OCI-LY3 (cell line): Measurements from ENCODE around the gene TMEM59.
"Not testable (repeated sequence)": the region's sequence is repeated elsewhere in the genome, so short reads cannot be mapped to it uniquely, and the experiment has no call there.

Experiments used
- H2AFZ ChIP-seq: fragments of 200-600, 300-600 bp; shearing (Covaris generic); 2 replicates; pipeline ENCODE4 v1.6.0; 2014; ENCODE audit warnings: antibody characterized with exemption, low read depth, low read length
- H3K27ac ChIP-seq: fragments of 200-600, 300-600 bp; sonication (generic); 2 replicates; pipeline ENCODE4 v1.5.1; 2014; ENCODE audit warnings: mild to moderate bottlenecking, low read length, moderate library complexity, mixed read lengths
- H3K27me3 ChIP-seq: fragments of 200-600, 300-600 bp; sonication (generic); 2 replicates; pipeline ENCODE4 v1.6.1; 2014; ENCODE audit warnings: low read depth, low read length, mixed read lengths
- H3K36me3 ChIP-seq: fragments of 200-600, 300-600 bp; sonication (generic); replicated peaks from 2 replicates; pipeline ENCODE3; 2014; ENCODE audit warnings: low read depth, low read length, mixed read lengths
- H3K4me1 ChIP-seq: fragments of 300-600, 200-600 bp; sonication (generic); 2 replicates; pipeline ENCODE4 v1.6.1; 2014; ENCODE audit warnings: low read length, mixed read lengths
- H3K4me2 ChIP-seq: fragments of 200-600, 300-600 bp; sonication (generic); 2 replicates; pipeline ENCODE4 v1.6.1; 2014; ENCODE audit warnings: low read length, mixed read lengths
- H3K4me3 ChIP-seq: fragments of 300-600, 200-600 bp; sonication (generic); 2 replicates; pipeline ENCODE4 v1.5.1; 2014; ENCODE audit warnings: antibody characterized with exemption, mild to moderate bottlenecking, low read length, moderate library complexity
- H3K79me2 ChIP-seq: fragments of 300-600, 200-600 bp; shearing (Covaris generic); 2 replicates; pipeline ENCODE4 v1.6.1; 2014; ENCODE audit warnings: mild to moderate bottlenecking, low read length, mixed read lengths
- H3K9ac ChIP-seq: fragments of 300-600, 200-600 bp; shearing (Covaris generic); 2 replicates; pipeline ENCODE4 v1.6.0; 2014; ENCODE audit warnings: mild to moderate bottlenecking, low read length, moderate library complexity
- H3K9me3 ChIP-seq: fragments of 200-600, 300-600 bp; shearing (Covaris generic); 2 replicates; pipeline ENCODE4 v1.6.1; 2014; ENCODE audit warnings: low read length, mixed read lengths; ENCODE audit not compliant: insufficient read depth
- H4K20me1 ChIP-seq: fragments of 200-600, 300-600 bp; sonication (generic); 2 replicates; pipeline ENCODE4 v1.6.1; 2016; ENCODE audit warnings: low read length, mixed read lengths; ENCODE audit not compliant: insufficient read depth
- EZH2phosphoT487 ChIP-seq: fragments of 200-600 bp; shearing (Covaris generic); IDR thresholded peaks from 2 replicates; pipeline ENCODE4 v1.6.1; 2018; ENCODE audit warnings: antibody characterized with exemption, mixed run types, low read depth
- TF ChIP-seq, protein P1 (sequence below): fragments of 200-600, 300-600 bp; sonication (generic); IDR thresholded peaks from 2 replicates; pipeline ENCODE4 v1.5.1; 2014; ENCODE audit warnings: antibody characterized with exemption, low read length, low read depth

The TMEM59 gene

DNA sequence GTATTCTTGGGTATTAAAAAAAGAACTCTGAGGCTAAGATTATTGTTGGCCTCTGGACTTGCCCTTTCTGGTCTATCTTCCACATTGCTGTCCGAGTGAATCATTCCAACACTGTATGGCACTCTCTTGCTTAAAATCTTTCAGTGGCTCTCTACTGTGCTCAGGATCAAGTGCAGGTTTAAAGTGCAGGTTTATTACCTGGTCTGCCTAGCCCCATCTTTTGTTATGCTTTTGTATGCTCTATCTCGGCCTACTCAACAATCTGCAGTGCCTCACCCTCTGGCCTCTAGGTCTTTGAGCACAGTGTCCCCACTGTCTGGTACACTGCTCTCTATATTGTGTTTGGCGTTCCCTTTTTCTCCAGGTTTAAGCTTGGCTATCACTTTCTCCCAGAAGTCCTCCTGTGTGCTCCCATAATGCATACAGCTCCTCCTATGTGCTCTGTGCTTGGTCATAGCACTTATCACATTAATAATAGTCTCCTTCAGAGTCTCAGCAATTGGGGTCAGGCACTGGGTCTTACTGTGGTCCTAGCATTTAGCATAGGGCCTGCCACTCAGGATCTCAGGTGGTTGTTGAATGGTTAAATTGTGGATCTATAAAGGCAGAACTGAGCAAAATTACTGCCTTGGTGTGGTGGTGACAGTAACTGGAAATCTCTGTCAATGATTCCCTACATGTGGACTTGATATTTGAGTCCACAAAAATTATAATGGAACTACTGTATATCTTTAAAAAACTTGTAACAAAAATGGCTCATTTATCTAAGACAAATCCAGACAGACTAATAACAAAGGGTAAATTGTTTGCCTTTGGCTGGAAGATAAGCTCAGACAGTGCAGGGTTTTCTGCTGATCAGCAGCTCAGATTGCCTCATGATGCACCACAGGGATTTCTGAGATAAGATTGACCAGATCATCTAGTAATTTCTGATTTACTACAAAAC, 24.4 kb downstream of the TMEM59 start:
- Histone ChIP-seq H2AFZ (no peak overlapping the region), H3K27ac (no peak overlapping the region), H4K20me1 (no peaks in the 10 kb centered on the region), H3K79me2 (no peaks in the 10 kb centered on the region), H3K4me3 (no peak overlapping the region), H3K36me3 (peaks cover 6% of the 10 kb centered on the region), H3K27me3 (no peaks in the 10 kb centered on the region), H3K4me2 (no peak overlapping the region), H3K9me3 (no peaks in the 10 kb centered on the region), H3K9ac (no peak overlapping the region), H3K4me1 (no peaks in the 10 kb centered on the region; the same call in 1 of the 2 replicates)
- TF ChIP-seq, protein P1, sequence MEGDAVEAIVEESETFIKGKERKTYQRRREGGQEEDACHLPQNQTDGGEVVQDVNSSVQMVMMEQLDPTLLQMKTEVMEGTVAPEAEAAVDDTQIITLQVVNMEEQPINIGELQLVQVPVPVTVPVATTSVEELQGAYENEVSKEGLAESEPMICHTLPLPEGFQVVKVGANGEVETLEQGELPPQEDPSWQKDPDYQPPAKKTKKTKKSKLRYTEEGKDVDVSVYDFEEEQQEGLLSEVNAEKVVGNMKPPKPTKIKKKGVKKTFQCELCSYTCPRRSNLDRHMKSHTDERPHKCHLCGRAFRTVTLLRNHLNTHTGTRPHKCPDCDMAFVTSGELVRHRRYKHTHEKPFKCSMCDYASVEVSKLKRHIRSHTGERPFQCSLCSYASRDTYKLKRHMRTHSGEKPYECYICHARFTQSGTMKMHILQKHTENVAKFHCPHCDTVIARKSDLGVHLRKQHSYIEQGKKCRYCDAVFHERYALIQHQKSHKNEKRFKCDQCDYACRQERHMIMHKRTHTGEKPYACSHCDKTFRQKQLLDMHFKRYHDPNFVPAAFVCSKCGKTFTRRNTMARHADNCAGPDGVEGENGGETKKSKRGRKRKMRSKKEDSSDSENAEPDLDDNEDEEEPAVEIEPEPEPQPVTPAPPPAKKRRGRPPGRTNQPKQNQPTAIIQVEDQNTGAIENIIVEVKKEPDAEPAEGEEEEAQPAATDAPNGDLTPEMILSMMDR: no peak

DNA sequence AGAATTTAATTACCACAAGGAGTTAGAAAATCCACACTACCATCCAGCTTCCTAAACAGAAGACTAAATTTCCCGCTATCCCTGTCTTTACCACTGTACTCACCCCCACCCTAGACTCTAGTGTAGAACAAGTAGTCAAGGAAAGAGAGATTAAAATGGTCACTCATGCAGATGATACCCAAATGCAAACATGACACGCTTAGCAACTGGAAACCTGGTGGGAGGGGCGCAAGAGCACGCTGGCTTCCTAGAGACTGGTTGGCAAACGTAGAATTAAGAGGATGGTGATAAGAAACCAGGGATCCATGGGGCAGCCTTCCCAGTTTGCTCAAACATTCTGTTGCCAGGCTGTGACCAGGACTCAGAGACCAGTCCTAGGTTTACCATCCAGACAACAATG, 25.2 kb downstream of the TMEM59 start:
- no peak overlapping the region for H3K9ac ChIP-seq
- H3K27ac ChIP-seq: no peak overlapping the region
- H3K79me2 ChIP-seq: no peaks in the 10 kb centered on the region
- H3K9me3 ChIP-seq: no peaks in the 10 kb centered on the region
- H4K20me1 ChIP-seq: no peaks in the 10 kb centered on the region
- H3K4me3 ChIP-seq: no peak overlapping the region
- H3K4me2 ChIP-seq: no peak overlapping the region
- no peaks in the 10 kb centered on the region for H3K27me3 ChIP-seq
- peaks cover 6% of the 10 kb centered on the region for H3K36me3 ChIP-seq
- no peaks in the 10 kb centered on the region; the same call in 1 of the 2 replicates for H3K4me1 ChIP-seq
- H2AFZ ChIP-seq: no peak overlapping the region
- TF ChIP-seq, protein P1: no peak
- TF ChIP-seq EZH2phosphoT487: no peak

DNA sequence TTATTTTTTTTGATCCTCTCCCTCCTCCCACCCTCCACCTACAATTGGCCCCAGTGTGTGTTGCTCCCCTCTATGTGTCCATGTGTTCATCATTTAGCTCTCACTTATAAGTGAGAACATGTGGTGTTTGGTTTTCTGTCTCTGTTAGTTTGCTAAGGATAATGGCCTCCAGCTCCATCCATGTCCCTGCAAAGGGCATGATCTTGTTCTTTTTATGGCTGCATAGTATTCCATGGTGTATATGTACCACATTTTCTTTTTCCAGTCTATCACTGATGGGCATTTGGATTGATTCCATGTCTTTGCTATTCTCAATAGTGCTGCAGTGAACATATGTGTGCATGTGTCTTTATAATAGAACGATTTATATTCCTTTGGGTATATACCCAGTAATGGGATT, 28.2 kb downstream of the TMEM59 start:
- not testable (repeated sequence) for H3K4me3 ChIP-seq, H3K27me3 ChIP-seq, H2AFZ ChIP-seq, H3K9me3 ChIP-seq, H3K27ac ChIP-seq, H3K36me3 ChIP-seq, H4K20me1 ChIP-seq, H3K4me2 ChIP-seq, H3K79me2 ChIP-seq, H3K9ac ChIP-seq, H3K4me1 ChIP-seq

DNA sequence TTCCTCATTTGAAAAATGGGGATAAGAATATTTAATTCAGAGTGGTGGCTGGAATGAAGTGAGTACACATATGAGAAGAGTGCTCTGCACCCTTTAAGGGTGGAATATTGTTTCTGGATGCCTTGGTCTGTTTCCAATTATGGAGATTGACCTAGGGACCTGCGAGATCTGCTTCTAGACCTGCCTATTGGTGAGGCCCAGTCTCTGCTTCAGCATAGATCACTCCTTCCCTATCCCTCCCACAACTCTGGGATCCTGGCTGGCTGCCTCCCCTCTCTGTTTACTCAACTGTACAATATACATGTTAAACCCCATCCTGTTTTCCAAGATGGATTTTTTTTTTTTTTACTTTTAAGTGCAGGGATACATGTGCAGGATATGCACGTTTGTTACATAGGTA, 28.6 kb downstream of the TMEM59 start:
- Histone ChIP-seq H3K9ac (no peak overlapping the region), H3K36me3 (no peaks in the 10 kb centered on the region), H3K4me3 (no peak overlapping the region), H2AFZ (no peak overlapping the region), H3K27me3 (no peaks in the 10 kb centered on the region), H4K20me1 (no peaks in the 10 kb centered on the region), H3K27ac (no peak overlapping the region), H3K79me2 (no peaks in the 10 kb centered on the region), H3K4me1 (no peaks in the 10 kb centered on the region), H3K4me2 (no peak overlapping the region), H3K9me3 (no peaks in the 10 kb centered on the region)
- TF ChIP-seq, protein P1: no peak
- TF ChIP-seq EZH2phosphoT487: no peak

DNA sequence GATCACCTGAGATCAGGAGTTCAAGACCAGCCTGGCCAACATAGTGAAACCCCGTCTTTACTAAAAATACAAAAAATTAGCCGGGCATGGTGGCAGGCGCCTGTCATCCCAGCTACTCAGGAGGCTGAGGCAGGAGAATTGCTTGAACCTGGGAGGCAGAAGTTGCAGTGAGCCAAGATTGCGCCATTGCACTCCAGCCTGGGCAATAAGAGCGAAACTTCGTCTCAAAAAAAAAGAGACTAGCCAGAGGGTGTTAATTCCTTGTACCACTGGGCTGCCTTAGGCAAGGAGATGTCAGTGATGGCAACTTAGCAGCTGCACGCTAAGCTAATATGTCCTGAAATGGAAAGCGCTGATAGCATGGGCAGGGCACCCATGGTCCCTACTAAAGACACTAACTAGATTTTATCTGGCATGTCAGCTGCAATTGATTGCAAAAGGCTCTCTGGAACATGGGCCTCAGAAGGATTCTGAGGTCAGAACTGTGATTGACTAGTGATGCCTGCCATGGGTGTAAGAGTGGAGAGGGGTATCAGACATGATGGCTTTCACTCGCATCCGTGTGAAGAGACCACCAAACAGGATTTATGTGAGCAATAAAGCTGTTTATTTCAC, 33.3 kb downstream of the TMEM59 start:
- H3K9me3 ChIP-seq, H3K79me2 ChIP-seq, H3K27me3 ChIP-seq, H3K4me2 ChIP-seq, H3K4me1 ChIP-seq, H3K4me3 ChIP-seq, H2AFZ ChIP-seq, H4K20me1 ChIP-seq, H3K27ac ChIP-seq, H3K9ac ChIP-seq, H3K36me3 ChIP-seq: not testable (repeated sequence)
